Parathyroid adenoma (tissue), 2 donors: ENCODE results near the gene ONECUT3.

Experiments used
- H2AFZ ChIP-seq: fragments of 300-600 bp; sonication (generic); one replicate; pipeline ENCODE4 v1.7.0; 2017; ENCODE audit warnings: antibody characterized with exemption, mild to moderate bottlenecking
- H3K27ac ChIP-seq: fragments of 300-600 bp; sonication (generic); one replicate; pipeline ENCODE4 v1.7.0; 2017
- H3K27me3 ChIP-seq: fragments of 300-600 bp; sonication (generic); one replicate; pipeline ENCODE4 v1.7.0; 2017; ENCODE audit warnings: low read length; ENCODE audit not compliant: control insufficient read depth, insufficient read depth
- H3K36me3 ChIP-seq: fragments of 300-600 bp; sonication (generic); one replicate; pipeline ENCODE4 v1.7.0; 2017; ENCODE audit warnings: low read length; ENCODE audit not compliant: control insufficient read depth, insufficient read depth
- H3K4me1 ChIP-seq: fragments of 300-600 bp; sonication (generic); one replicate; pipeline ENCODE4 v1.7.0; 2017; ENCODE audit warnings: control low read depth
- H3K4me2 ChIP-seq: fragments of 300-600 bp; sonication (generic); one replicate; pipeline ENCODE4 v1.7.0; 2017; ENCODE audit warnings: low read length
- H3K4me3 ChIP-seq: fragments of 300-600 bp; sonication (generic); one replicate; pipeline ENCODE4 v1.7.0; 2017; ENCODE audit warnings: low read depth, low read length
- H3K79me2 ChIP-seq: fragments of 300-600 bp; sonication (generic); one replicate; pipeline ENCODE4 v1.7.0; 2017; ENCODE audit warnings: control low read depth
- H3K9ac ChIP-seq: fragments of 300-600 bp; sonication (generic); one replicate; pipeline ENCODE4 v1.7.0; 2017; ENCODE audit warnings: mild to moderate bottlenecking
- H3K9me3 ChIP-seq: fragments of 300-600 bp; sonication (generic); one replicate; pipeline ENCODE4 v1.7.0; 2017; ENCODE audit warnings: low read length; ENCODE audit not compliant: control insufficient read depth
- TF ChIP-seq, protein P1 (sequence below): fragments of 300-600 bp; sonication (generic); IDR thresholded peaks from one replicate; pipeline ENCODE4 v1.7.0; 2017; ENCODE audit warnings: antibody characterized with exemption, mild to moderate bottlenecking
- donor health status: primary hyperparathyroidism.

The ONECUT3 gene

DNA sequence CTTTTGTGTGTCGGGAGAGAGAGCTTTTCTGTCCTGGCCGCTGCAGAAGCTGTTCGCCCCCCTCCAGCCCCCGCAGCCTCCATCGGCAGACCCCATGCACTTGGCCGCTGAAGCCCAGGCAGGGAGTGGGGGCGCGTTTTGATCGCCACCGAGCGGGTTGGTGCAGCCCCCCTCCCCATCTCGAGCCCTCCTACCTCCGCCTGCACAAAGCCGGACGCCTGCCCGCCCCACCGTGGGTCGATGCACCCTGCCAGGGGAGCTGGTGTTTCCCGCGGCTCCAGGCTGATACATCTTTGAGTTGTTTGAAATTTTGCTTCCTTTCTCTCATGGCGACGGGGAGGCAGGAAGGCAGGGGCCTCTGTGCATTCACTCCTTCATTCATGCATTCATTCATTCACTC is 16.4 kb upstream of the ONECUT3 start:
- H3K9me3 ChIP-seq, result no peaks in the 10 kb centered on the region
- no peak overlapping the region for H3K27ac ChIP-seq
- TF ChIP-seq, protein P1, sequence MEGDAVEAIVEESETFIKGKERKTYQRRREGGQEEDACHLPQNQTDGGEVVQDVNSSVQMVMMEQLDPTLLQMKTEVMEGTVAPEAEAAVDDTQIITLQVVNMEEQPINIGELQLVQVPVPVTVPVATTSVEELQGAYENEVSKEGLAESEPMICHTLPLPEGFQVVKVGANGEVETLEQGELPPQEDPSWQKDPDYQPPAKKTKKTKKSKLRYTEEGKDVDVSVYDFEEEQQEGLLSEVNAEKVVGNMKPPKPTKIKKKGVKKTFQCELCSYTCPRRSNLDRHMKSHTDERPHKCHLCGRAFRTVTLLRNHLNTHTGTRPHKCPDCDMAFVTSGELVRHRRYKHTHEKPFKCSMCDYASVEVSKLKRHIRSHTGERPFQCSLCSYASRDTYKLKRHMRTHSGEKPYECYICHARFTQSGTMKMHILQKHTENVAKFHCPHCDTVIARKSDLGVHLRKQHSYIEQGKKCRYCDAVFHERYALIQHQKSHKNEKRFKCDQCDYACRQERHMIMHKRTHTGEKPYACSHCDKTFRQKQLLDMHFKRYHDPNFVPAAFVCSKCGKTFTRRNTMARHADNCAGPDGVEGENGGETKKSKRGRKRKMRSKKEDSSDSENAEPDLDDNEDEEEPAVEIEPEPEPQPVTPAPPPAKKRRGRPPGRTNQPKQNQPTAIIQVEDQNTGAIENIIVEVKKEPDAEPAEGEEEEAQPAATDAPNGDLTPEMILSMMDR, result no peak
- no peak overlapping the region for H2AFZ ChIP-seq
- H3K9ac ChIP-seq, result no peak overlapping the region
- no peaks in the 10 kb centered on the region for H3K79me2 ChIP-seq
- no peak overlapping the region for H3K4me2 ChIP-seq
- no peaks in the 10 kb centered on the region for H3K4me1 ChIP-seq
- no peak overlapping the region for H3K4me3 ChIP-seq
- no peaks in the 10 kb centered on the region for H3K27me3 ChIP-seq
- H3K36me3 ChIP-seq, result no peaks in the 10 kb centered on the region

DNA sequence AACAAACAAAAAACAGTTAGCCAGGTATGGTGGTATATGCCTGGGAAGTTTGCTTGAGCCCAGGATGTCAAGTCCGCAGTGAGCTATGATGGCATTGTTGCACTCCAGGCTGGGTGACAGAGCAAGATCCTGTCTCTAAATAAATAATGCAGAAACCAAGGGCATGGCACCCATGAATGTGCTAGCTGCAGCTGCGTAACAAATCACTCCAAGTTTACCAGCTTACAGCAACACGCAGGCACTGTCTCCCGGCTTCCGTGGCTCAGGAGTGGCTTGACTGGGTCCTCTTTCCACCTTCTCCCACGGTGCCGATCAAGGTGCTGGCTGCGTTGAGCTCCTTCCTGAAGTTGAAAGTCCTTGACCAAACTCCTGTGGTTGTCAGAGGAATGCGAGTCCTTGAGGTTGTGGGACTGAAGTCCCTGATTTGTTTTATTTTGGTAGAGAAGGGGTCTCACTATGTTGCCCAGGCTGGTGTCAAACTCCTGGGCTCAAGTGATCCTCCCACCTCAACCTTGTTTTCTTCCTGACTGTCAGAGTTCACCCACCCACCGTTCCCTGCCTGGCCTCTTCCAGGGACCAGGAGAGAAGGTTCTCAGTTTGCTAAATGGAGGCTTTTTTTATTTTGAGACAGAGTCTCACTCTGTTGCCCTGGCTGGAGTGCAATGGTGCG is 13.2 kb upstream of the ONECUT3 start:
- Histone ChIP-seq H3K27me3 (peaks cover 5% of the 10 kb centered on the region), H3K9ac (no peak overlapping the region), H3K9me3 (no peaks in the 10 kb centered on the region), H3K4me2 (no peak overlapping the region), H3K79me2 (no peaks in the 10 kb centered on the region), H3K36me3 (no peaks in the 10 kb centered on the region), H2AFZ (no peak overlapping the region), H3K4me3 (no peak overlapping the region), H3K27ac (no peak overlapping the region), H3K4me1 (no peaks in the 10 kb centered on the region)
- TF ChIP-seq, protein P1, result no peak

GRCh38 chr19:1742989-1743696 is 10.2 kb upstream of the ONECUT3 start:
- Histone ChIP-seq H3K36me3 (no peaks in the 10 kb centered on the region), H2AFZ (no peak overlapping the region), H3K9me3 (no peaks in the 10 kb centered on the region), H3K79me2 (no peaks in the 10 kb centered on the region), H3K27ac (no peak overlapping the region), H3K27me3 (peaks cover 19% of the 10 kb centered on the region), H3K4me3 (no peak overlapping the region), H3K4me2 (no peak overlapping the region), H3K4me1 (no peaks in the 10 kb centered on the region), H3K9ac (no peak overlapping the region)
- TF ChIP-seq, protein P1, result no peak

GRCh38 chr19:1744133-1744665 is 9.1 kb upstream of the ONECUT3 start:
- no peaks in the 10 kb centered on the region for H3K9me3 ChIP-seq
- H3K9ac ChIP-seq, result no peak overlapping the region
- H3K27me3 ChIP-seq, result peaks cover 22% of the 10 kb centered on the region
- no peak overlapping the region for H2AFZ ChIP-seq
- H3K79me2 ChIP-seq, result no peaks in the 10 kb centered on the region
- no peaks in the 10 kb centered on the region for H3K36me3 ChIP-seq
- no peak overlapping the region for H3K27ac ChIP-seq
- H3K4me1 ChIP-seq, result no peaks in the 10 kb centered on the region
- H3K4me3 ChIP-seq, result no peak overlapping the region
- TF ChIP-seq, protein P1, result no peak
- no peak overlapping the region for H3K4me2 ChIP-seq
